WTC11 (cell line): ENCODE measurements around the gene MAP3K5. TPM values are rescaled to one million over a fixed set of nuclear protein-coding genes. Genes with fewer than 3 reads are reported as not detected.

ENCODE experiments used
- ATAC-seq: fragments of 200-7000 bp; cut with Tn5 transposase; 2 replicates; pipeline ENCODE4 v1.10.0; 2021; ENCODE audit warnings: mild to moderate bottlenecking, moderate library complexity
- CTCF ChIA-PET: fragments of 300-600 bp; sonication (Branson Sonifier 250); formaldehyde crosslinking; loops from one replicate; lab custom pipeline; 2021; ENCODE audit warnings: antibody characterized with exemption; lab: Charles Lee
- POLR2A ChIA-PET: fragments of 350-600 bp; sonication (Branson Sonifier 250); formaldehyde crosslinking; loops from one replicate; lab custom pipeline; 2021; ENCODE audit warnings: antibody characterized with exemption; lab: Charles Lee
- DNase-seq: peaks from one replicate; pipeline ENCODE4 v3.0.0; 2021; ENCODE audit warnings: low spot score
- H3K27ac Mint-ChIP-seq: 2 replicates; pipeline ENCODE4 v1.8.0; 2021; ENCODE audit warnings: mixed read lengths
- H3K27me3 Mint-ChIP-seq: 2 replicates; pipeline ENCODE4 v1.8.0; 2021; ENCODE audit warnings: low read depth, mild to moderate bottlenecking, moderate library complexity, mixed read lengths
- H3K36me3 Mint-ChIP-seq: 2 replicates; pipeline ENCODE4 v1.8.0; 2021; ENCODE audit warnings: mixed read lengths
- H3K4me1 Mint-ChIP-seq: 2 replicates; pipeline ENCODE4 v1.8.0; 2022; ENCODE audit warnings: mixed read lengths
- H3K4me3 Mint-ChIP-seq: 2 replicates; pipeline ENCODE4 v1.8.0; 2021; ENCODE audit warnings: mild to moderate bottlenecking, moderate library complexity, mixed read lengths
- H3K9me3 Mint-ChIP-seq: 2 replicates; pipeline ENCODE4 v1.8.0; 2021; ENCODE audit warnings: mixed read lengths
- ATF2 ChIP-seq: sonication (generic); formaldehyde crosslinking; IDR thresholded peaks from 2 replicates; pipeline ENCODE4 v1.8.1; 2022; ENCODE audit warnings: low read depth, missing genetic modification reagents, borderline replicate concordance
- CDX4 ChIP-seq: fragments of 250-450 bp; sonication (Bioruptor Pico); IDR thresholded peaks from 2 replicates; pipeline ENCODE4 v1.9.0; 2021; ENCODE audit warnings: moderate library complexity, mild to moderate bottlenecking, inconsistent platforms, borderline replicate concordance
- CTCF ChIP-seq: fragments of 200-600 bp; IDR thresholded peaks from 2 replicates; pipeline ENCODE4 v1.8.0; 2022; ENCODE audit warnings: antibody characterized with exemption
- E2F5 ChIP-seq: sonication (generic); formaldehyde crosslinking; IDR thresholded peaks from 2 replicates; pipeline ENCODE4 v1.8.1; 2022; ENCODE audit warnings: mild to moderate bottlenecking, moderate library complexity, missing genetic modification reagents
- ELF4 ChIP-seq: sonication (generic); formaldehyde crosslinking; IDR thresholded peaks from 2 replicates; pipeline ENCODE4 v1.8.1; 2022; ENCODE audit warnings: low read depth, mild to moderate bottlenecking, moderate library complexity, missing genetic modification reagents
- ERG ChIP-seq: fragments of 250-450 bp; sonication (Bioruptor Pico); IDR thresholded peaks from 2 replicates; pipeline ENCODE4 v1.8.0; 2021; ENCODE audit warnings: mild to moderate bottlenecking
- NFE2L1 ChIP-seq: sonication (generic); formaldehyde crosslinking; IDR thresholded peaks from 2 replicates; pipeline ENCODE4 v1.8.1; 2023; ENCODE audit warnings: missing genetic modification reagents
- OVOL2 ChIP-seq: fragments of 250-450 bp; sonication (Bioruptor Pico); IDR thresholded peaks from 2 replicates; pipeline ENCODE4 v1.9.0; 2021; ENCODE audit warnings: mild to moderate bottlenecking, borderline replicate concordance
- RORB ChIP-seq: fragments of 250-450 bp; sonication (Bioruptor Pico); IDR thresholded peaks from 2 replicates; pipeline ENCODE4 v1.9.0; 2021; ENCODE audit warnings: mild to moderate bottlenecking
- TCF7 ChIP-seq: sonication (generic); formaldehyde crosslinking; IDR thresholded peaks from 2 replicates; pipeline ENCODE4 v1.8.0; 2022; ENCODE audit warnings: mild to moderate bottlenecking, low read depth, missing genetic modification reagents, moderate library complexity
- TEAD4 ChIP-seq: sonication (generic); formaldehyde crosslinking; IDR thresholded peaks from 2 replicates; pipeline ENCODE4 v1.8.0; 2022; ENCODE audit warnings: mild to moderate bottlenecking, missing genetic modification reagents
- ZNF263 ChIP-seq: sonication (generic); formaldehyde crosslinking; IDR thresholded peaks from 2 replicates; pipeline ENCODE4 v1.8.1; 2022; ENCODE audit warnings: low read depth, mild to moderate bottlenecking, moderate library complexity, missing genetic modification reagents
- ZNF317 ChIP-seq: sonication (generic); formaldehyde crosslinking; IDR thresholded peaks from 2 replicates; pipeline ENCODE4 v1.8.1; 2023; ENCODE audit warnings: low read depth, mild to moderate bottlenecking, moderate library complexity, missing genetic modification reagents, borderline replicate concordance
- ZNF512 ChIP-seq: sonication (generic); formaldehyde crosslinking; IDR thresholded peaks from 2 replicates; pipeline ENCODE4 v1.8.1; 2022; ENCODE audit warnings: missing genetic modification reagents, borderline replicate concordance
- ZNF532 ChIP-seq: fragments of 250-450 bp; sonication (Bioruptor Pico); IDR thresholded peaks from 2 replicates; pipeline ENCODE4 v1.9.0; 2021; ENCODE audit warnings: mild to moderate bottlenecking, borderline replicate concordance
- ZNF671 ChIP-seq: fragments of 250-450 bp; sonication (Bioruptor Pico); IDR thresholded peaks from 2 replicates; pipeline ENCODE4 v1.8.0; 2021; ENCODE audit warnings: mild to moderate bottlenecking
- ZSCAN18 ChIP-seq: fragments of 250-450 bp; sonication (Bioruptor Pico); IDR thresholded peaks from 2 replicates; pipeline ENCODE4 v2.1.2; 2022; ENCODE audit warnings: mild to moderate bottlenecking, moderate library complexity
- total RNA-seq: library from RNA; stranded (reverse); gene quantifications from 3 replicates; pipeline ENCODE4 v1.2.3, GENCODE V29; 2021

MAP3K5 gene
- total RNA-seq, 1 experiment from 2014 or later, result 1.6 TPM

GRCh38 chr6:136751991-136752390 is 40.3 kb downstream of the MAP3K5 start (continued):
- no peak for TF ChIP-seq CDX4
- no peak for TF ChIP-seq ZNF671 (CRISPR knock-in tag)
- no peak for TF ChIP-seq ZNF263 (CRISPR knock-in tag)
- TF ChIP-seq CTCF, result no peak
- TF ChIP-seq ZSCAN18, result no peak
- no peak for TF ChIP-seq OVOL2 (CRISPR knock-in tag)
- TF ChIP-seq TCF7 (CRISPR knock-in tag), result no peak
- TF ChIP-seq TEAD4, result no peak

- no peak for ATAC-seq
- Mint-ChIP-seq H3K4me3 (no peak overlapping the region), H3K27ac (no peak overlapping the region), H3K27me3 (no peaks in the 10 kb centered on the region), H3K4me1 (peaks cover 9% of the 10 kb centered on the region), H3K36me3 (no peaks in the 10 kb centered on the region), H3K9me3 (0 out of 2 replicates have a peak, but pooled peaks cover 4% of the 10 kb centered on the region)
- TF ChIP-seq ZNF512, result no peak
- no peak for TF ChIP-seq ELF4
- no peak for TF ChIP-seq RORB (CRISPR knock-in tag)
- TF ChIP-seq ERG (CRISPR knock-in tag), result no peak
- TF ChIP-seq ATF2, result no peak
- DNase-seq, result no peak
- CTCF ChIA-PET, result no interaction called here
- POLR2A ChIA-PET, result no interaction called here
Measured at GRCh38 chr6:136751522-136751956, 40.7 kb downstream of the MAP3K5 start.

GRCh38 chr6:136750696-136751521 is 41.4 kb downstream of the MAP3K5 start:
- Mint-ChIP-seq H3K27me3 (no peaks in the 10 kb centered on the region), H3K27ac (no peak overlapping the region), H3K4me3 (no peak overlapping the region), H3K9me3 (0 out of 2 replicates have a peak, but pooled peaks cover 4% of the 10 kb centered on the region), H3K4me1 (peaks cover 9% of the 10 kb centered on the region), H3K36me3 (no peaks in the 10 kb centered on the region)
- CTCF ChIA-PET, result no interaction called here
- DNase-seq (no peak), ATAC-seq (no peak)
- POLR2A ChIA-PET, result no interaction called here
- TF ChIP-seq ZNF317 (CRISPR knock-in tag) (no peak), ZNF532 (CRISPR knock-in tag) (no peak), NFE2L1 (no peak), ZNF512 (no peak), E2F5 (no peak)
